ENCODE results near the gene LTF.

Gene LTF

DNA sequence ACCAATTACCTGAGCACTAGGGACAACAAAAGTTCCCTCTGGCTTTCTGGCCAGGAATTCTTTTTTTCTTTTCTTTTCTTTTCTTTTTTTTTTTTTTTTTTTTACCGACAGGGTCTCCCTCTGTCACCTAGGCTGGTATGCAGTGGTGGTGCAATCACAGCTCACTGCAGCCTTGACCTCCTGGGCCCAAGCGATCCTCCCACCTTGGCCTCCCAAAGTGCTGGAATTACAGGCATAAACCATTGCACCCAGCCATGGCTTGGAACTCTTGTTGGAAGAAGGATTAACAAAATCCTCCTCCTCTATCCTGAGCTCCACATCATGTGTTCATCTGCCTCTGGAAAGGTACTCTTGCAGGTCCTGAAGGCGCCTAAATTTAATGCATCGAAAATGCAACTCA is 2.9 kb upstream of the LTF start:
- no peak for FAIRE-seq

DNA sequence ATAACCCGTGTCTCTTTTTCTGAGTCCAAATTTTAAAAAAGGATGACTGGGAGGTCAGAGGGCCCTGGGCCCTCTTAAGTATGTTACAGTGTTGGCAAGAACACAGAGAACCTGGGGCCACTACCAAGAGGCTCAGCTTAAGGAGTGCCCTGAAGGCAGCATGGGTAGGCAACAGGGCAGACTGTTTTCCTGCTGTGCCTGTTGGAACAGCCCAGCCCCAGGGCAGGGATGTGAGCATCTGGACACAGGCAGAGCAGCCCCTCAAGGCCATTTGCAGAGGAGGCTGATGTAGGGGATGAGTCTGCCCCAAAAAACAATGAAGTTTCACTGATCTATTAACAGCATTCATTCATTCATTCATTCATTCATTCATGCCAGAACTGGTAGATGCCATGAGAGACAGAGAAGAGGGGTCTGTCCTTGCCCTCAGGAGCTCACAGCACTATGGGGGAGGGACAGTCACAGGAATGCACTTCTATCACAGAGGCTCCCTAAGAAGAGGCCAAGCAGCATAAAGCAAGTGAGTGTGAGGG is 2.2 kb upstream of the LTF start:
- no peak for FAIRE-seq

DNA sequence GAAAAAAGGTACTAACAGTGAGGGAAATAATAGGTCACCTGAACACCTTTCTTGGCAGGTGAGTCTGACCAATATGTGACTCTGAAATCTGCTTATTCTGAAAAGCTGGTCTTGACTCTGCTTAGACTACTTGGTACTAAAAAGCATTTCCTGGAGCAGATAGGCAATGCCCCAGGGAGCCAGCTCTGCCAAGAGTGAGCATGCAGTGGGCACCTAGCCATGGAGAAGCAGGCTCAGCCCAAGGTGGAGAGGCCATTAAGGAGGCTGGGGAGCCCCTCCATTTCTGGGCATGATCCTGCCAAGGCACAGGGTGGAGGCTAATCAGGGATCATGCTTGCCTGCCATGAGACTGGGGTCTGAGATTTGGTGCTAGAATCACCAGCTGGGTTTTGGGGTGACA is 1.6 kb upstream of the LTF start:
- FAIRE-seq = no peak

DNA sequence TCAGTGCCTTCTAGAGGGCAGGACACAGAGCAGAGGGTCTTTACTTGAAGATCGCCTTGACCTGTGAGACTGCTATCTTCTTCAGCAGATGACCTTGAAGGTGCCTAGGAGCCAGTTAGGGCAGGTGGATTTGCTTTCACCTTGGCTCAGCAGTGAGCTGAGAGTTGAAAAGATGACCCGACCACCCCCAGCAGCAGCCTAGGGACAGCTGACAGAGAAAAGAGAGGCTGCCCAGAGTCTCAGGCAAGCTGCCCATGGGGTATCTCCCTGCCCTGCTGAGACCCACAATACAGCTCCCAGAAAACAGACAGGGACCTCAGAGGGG is 453 bp upstream of the LTF start:
- FAIRE-seq = no peak

DNA sequence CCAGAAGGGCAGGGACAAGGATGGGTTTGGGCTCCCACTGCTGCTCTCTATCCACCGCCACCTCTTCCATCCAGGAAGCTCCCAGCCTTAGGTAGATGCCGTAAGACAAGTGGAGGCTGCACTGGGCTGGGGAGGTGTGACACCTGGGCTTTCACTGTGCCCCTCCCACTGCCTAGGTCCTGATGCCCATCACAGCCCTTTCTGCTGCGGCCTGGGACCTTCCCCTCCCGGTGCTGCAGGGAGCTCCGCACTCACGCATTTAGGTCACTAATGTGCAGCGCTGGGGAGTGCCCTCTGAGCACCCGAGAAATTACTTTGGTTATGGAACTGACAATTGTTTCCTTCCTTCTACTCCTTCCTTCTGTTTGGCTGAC is 850 bp downstream of the LTF start:
- no peak for FAIRE-seq

DNA sequence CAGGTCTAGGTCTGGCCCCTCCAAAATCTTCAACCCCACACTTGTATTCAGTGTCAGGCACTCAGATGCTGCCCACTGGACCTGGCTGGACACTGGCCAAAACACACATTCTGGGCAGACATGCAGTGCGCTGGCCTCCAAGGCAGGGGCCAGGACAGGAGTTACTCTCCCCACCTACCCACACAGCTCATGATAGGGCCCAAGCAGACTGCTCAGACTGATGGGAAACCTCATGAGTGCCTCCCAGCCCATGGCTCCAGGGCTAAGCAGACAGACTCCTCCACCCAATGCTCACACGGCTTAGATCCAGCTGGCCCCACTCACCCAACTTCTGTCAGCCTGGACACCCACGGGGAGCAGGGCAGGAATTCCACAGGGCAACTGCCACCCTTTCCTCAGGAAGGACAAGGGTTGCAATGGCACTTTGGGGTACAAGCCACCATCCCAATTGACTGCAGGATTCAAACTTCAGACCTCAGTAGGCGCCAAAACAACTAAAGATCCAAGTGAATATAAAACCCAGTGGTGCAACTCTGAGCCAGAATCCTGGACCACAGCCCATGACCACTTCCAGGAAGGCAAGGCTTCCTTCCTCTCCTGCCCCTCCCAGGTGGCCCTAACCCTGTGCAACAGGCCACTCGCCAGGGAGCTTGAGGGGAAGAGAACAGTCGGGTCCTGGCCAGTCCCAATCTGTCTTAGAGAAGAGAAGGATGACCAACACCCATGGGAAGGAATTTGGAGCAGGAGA is 1.4 kb downstream of the LTF start:
- no peak for FAIRE-seq

DNA sequence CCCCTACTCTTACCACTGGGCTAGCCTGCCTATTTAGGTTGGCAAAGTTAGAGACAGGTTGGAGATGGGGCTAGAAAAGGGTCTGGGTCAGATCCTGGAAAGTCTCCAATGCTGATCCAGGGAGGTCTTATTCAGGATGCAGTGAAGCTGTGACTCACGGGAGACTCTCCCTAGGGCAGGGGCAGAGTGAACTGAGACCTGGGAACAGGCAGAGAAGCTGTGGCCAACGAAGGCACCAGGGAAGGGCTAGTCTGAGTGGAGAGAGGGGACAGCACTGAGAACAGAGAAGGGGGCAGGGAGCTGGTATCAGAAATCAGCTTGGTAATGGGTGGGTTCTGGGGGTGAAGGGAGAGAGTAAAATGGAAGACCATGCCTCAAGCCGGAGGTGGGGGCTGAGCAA is 2.2 kb downstream of the LTF start:
- no peak for FAIRE-seq

DNA sequence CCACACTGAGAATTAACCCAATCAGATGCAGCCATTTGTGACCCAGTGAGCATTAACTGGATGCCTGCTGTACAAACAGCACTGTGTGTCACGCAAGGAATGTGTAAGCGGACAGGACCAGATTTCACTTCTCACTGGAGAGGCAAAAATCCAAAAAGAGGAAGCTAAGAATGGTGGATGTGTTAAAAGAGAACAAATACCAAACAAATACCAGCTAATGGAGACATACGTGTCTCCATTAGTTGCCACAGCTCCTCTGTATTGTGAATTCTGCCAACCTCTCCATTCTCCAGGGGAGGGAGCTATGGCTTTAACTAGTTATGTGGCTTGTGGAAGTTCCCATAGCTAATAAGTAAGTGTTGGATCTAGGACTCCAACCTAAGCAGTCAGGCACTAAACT is 2.6 kb downstream of the LTF start:
- no peak for FAIRE-seq

DNA sequence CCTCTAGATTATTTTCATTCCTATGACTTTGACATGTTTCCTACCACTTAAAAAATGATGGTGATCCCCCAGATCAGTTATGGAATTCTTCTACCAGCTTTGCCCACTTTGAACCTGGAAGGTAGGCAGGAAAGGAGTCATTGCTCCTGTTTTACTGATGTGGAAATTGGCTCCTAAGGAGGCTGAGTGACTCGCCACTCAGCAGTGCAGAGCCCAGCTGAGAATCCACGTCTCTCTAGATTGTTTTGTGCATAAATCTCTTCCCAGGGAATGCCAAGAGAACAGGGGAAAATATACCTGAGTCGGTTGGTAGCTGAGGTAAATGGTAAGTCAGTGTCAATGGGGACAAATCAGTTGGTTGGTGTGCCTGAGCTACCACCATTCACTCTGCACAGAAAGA is 4.7 kb downstream of the LTF start:
- no peak for FAIRE-seq

DNA sequence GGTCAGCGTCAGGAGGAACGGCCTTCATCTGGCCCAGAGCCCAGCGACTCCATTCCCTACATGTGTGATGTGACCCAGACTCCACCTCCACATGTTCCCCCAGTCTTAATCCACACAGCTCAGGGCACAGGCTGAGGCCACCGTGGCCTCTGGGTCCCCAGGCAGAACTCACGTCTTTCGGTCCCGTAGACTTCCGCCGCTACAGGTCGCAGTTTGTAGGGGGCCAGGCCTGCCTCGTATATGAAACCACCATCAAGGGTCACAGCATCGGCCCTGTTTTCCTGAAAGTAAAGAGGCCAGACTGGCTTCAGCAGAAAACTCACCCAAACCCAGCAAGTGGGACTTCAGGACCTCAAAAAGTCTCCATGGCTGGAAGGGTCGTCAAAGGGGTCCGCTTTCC is 8.6 kb downstream of the LTF start:
- no peak for FAIRE-seq

DNA sequence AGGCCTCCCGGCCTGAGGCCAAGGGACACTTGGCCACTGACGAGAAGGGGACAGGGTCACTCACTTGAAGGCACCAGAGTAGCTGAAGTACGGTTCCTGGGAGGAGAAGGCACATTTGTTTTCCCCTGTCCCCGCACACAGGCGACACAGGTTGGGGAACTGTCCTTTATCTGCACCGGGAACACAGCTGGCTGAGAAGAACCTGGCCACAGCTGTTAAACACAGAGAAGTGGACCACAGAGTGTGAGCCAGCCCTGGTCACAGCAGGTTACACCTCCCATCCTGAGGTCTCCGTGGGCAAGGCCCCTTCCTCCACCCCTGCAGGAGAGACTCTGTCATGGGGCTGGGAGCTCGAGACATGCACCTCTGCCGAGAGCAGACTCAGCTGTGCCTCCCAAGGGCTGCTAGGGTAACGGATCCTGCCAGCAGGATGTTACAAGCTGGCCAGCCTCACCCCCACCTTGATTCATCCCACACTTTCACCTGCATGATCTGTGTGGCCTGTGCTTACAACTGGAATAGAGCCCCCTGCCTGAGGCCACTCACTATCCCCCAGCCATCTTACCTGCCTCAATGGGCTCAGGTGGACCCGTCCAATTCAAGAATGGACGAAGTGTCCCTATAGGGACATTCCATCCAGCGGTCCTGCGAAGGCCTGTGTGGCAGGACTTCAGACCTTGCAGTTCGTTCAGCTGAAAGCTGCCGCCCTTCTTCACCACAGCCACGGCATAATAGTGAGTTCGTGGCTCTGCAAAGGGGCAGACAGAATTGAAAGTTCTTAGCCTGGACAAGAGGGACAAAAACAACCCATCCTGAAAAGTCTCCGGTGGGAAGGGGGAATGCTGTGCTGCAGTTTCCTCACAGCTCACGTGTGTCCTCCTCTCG is 9.2 kb downstream of the LTF start:
- FAIRE-seq = no peak

DNA sequence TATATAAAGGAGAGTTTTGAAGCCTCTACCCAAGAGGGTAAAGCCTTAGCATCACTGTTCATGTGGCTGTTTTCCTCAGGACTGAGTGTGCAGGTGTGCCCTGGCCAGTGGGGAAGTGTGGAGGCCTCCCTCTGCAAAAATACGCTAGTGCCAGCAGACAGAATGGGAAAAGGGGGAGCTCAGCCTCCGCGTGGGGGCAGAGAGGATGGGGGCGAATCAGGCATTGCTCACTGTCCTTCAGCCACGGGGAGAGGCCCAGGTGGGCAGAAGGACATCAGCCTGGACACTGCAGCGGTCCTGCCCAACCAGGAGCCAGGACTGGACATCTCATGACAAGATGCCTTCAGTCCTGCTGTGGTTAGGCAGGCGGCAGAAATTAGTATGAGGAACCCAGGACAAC is 10.1 kb downstream of the LTF start:
- no peak for FAIRE-seq

DNA sequence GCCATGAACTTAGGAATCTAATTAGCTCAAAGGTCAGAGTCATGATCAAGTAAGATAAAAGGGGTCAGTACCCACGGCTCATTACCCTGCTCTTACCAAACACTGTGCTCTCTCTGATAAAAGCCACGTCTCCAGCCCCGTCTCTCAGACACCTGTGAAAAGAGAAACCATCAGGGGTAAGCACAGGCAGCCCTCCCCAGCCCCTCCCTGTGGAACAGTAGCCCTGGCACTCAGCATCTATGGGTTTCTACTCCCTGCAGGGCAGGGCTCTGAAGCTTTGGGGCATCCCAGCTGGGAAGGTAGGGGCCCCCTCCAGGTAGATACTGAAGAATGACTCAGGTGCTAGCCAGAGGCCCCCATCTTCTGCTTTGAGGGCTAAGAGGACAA is 10.5 kb downstream of the LTF start:
- no peak for FAIRE-seq

DNA sequence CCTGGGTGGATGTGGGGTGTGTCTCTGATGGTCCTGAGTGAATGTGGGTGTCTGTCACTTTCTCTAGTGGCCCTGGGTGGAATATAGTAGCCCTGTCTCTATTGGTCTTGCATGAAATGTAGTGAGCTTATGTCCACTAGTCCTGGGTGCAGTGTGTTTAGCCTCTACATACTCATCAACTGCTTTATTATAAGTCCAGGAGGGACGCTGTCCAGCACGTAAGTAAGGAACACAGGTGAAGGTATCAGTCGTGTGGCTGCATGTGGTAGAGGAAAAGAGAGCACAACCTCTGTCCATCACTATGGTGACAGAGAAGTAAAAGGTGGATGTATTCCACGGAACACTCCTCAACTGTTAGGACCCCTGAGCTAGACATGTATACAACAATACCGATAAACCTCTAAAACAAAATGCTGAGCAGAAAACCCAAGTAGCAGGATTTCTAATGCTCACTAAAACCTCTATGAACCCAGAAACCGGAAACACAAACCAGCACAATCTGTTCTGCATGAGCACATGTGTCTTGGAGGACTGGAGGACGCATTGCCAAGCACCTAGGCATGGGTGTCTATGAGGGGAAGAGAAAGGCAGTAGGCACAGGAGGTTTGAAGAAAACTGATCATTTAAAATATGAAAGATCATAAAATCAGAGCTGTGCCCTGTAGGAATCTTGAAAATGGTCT is 11.0 kb downstream of the LTF start:
- no peak for FAIRE-seq

DNA sequence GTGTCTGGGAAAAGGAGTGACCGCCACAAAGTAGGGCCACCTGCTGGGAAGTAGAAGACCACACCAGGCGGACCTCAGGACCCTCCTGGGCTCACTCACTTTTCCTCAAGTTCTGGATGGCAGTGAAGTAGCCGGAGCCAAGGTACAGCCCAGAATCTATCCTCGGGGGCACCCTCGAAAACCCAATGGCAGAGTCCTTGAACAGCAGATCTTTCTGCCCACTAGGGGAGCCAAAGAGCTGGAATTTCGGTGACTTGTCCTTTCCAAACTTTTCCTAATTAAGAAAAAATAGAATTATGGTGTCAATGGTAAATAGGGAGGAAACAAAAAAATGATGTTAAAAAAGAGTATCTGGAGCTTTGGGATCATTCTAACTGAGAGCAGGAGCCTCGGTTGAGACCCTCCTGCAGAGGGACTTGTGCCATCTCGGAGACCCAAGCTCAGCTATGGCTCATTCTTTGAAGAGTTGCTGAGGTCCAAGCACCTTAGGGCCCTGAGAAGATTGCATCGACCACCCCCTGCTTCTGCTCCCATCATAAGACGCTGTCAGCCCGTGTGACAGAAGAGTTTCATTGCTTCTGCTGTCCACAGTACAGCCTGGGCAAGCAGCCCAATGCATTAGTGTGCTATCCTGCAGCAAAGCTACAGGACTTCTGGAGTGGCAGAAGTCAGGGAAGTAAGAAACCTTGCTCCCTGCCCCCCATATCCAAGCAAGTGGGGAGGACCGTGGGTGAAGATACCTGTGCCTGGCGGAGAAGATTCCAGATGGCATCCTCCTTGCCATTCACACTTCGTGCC is 14.8 kb downstream of the LTF start:
- no peak for FAIRE-seq

DNA sequence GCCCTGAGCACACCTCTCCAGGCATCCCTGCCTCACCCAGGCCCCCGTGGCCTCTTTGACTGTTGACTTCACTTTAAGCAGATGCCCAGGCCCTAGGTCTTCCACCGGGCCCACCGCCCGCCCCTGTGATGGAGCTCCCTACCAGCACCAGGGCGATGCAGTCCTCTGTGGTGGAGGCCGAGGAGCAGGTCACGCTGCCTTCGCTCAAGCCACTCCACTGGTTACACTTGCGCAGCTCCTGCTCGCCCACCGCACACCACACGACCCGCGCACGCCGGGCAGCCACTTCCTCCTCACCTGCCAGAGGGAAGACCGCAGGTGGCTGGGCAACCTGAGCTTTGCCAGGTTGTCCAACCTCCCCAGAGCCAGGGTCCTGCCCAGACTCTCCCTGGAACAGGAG is 16.0 kb downstream of the LTF start:
- FAIRE-seq = no peak

DNA sequence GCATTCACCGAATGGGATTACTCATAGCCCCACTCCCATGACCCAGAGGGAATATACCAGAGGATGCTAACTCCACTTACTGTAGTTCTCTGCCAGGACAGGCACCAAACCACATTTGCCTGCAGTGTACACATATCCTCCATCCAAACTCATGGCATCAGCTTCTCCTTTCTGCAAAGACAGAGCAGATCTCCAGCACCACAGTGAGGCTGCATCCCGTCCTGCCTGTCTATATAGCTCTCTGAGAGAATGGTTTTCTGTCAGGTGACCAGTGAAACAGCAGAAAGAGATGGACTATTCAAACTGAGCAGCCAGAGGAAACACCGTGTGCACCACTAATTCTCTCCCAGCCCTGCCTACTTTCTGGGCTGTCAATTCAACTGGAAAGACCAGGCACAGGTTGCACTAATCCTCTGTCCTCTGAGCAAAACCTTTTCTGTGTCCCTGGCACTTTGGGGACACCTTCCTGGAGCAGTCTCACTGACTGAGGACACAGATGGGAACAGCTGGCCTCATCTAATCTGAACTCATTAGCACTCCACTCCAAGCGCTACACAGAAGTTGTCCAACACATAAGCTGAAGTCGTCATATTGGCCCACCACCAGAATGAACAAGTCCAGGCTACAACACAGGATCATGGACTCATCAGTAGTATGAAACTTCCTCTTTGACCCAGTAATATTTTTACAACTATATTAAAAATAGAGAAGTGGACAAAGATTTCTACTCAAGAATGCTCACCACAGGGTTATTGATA is 17.3 kb downstream of the LTF start:
- no peak for FAIRE-seq

DNA sequence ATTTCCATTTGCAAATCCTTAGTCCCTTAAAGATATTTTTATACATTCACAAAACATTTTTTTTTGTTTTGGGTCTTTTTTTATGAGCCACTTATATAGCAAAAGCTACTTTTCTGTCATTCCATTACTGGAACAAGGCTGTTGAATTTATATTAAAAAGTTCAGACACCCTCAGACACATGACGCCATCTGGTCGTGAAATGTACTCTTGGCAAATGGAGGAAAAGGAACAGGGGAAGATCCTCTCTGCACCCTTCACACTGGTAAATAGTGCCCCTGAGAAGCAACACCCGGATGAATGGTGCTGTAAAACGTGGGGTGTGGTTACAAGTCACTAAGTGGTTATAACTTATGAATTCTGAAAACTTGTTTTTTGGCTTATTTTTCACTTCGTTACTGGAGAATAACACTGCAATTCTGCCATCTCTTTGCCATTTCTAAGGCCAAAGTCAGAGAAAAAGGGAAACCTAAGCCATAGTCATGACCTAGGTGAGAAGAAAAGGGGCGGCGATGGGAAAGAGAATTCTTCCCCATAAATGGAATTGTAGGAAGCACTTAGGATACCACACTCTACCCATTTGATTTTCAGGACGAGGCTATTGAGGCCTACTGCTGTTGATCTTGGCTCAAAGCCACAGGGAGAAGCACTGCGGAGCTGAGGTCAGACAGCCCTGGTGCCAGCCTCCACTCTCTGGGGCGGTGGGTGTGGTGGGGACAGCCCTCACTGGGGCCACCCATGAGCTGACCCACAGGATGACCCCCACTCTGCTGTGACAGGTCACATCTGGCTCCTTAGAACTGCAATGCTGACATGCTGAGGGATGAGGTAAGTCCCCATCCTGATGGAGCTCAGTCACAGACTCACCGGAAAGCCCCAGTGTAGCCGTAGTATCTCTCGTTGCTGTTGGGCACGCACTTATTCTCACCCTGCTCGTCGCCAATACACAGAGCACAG is 21.9 kb downstream of the LTF start:
- no peak for FAIRE-seq

DNA sequence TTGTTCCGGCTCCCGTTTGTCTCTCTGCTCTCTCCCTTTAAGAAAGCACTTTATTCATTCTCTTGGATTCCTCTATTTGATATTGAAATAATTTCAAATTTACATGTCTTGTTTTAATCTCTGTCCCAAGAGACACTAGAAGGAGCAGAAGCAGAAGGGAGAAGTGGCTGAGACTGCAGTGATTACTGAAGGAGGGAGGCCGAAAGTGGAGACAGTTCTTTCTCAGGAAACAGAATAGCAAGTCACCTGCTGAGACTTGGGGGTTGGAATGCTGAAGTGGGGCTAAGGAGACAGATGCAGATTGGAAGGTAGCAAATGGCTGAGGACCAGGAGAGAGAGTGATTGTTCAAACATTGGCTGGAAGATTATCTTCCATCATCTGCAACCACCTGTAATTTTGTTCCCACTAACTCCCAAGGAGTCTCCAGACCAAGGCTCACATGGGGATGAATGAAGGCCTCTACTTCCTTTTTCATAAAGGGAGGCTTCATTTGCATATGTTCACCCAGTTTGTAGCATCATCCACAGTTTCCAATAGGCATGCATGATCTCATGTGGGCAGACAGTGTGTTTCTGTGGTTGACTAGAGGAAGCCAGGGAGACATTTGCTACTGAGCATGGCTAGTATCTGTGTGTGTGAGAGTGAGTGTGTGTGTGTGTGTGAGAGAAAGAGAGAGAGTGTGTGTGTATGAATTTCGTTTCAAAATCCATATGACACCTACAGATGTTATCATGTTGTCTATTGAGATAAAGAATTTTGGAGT is 24.0 kb downstream of the LTF start:
- no peak for FAIRE-seq

DNA sequence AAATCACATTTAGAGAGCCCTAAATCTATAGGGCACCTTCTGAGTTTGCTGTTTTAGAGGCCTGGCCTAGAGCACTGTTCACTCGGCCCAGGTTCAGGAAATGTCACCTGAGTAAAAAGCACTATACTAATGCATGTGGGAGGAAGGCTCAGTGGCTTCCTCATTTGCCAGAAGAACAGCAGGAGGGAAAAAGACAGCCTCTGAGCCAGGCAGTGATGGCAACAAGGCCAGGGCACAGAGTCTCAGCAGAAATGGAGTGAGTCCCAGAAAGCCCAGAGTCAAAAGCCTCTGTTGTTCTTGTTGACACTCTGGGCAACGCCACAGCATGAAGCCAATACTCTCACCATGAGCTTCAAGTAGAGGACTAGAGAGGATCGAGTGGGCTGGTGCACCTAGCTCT is 25.9 kb downstream of the LTF start:
- no peak for FAIRE-seq
